Transverse colon (tissue), 4 donors: ENCODE measurements around the gene USP13. TPM values are rescaled to one million over a fixed set of nuclear protein-coding genes. Genes with fewer than 3 reads are reported as not detected.
"Not testable (repeated sequence)": the region's sequence is repeated elsewhere in the genome, so short reads cannot be mapped to it uniquely, and the experiment has no call there.

Source experiments
- DNase-seq: peaks from one replicate; pipeline ENCODE4 v3.0.0-alpha.2; 2019
- H3K27ac ChIP-seq, 4 donors: fragments of 200-600 bp; sonication (generic); 2 replicates each; pipeline ENCODE4 v1.5.1; 2016 to 2018; ENCODE audit warnings: inconsistent platforms in 4 of 4
- H3K27me3 ChIP-seq: fragments of 200-600 bp; sonication (generic); 2 replicates; pipeline ENCODE4 v1.5.1; 2017; ENCODE audit warnings: inconsistent platforms
- H3K36me3 ChIP-seq, 4 donors: fragments of 200-600 bp; sonication (generic); 2 replicates each; pipeline ENCODE4 v1.5.1; 2017 to 2019; ENCODE audit warnings: inconsistent platforms in 4 of 4
- H3K4me1 ChIP-seq, 4 donors: fragments of 200-600 bp; sonication (generic); 2 replicates each; pipeline ENCODE4 v1.5.1; 2017 to 2020; ENCODE audit warnings: inconsistent platforms in 4 of 4
- H3K4me3 ChIP-seq, 4 donors: fragments of 200-600 bp; sonication (generic); 1 replicate in 1 of 4; 2 replicates in 3 of 4; pipeline versions ENCODE4 v1.5.1 to v1.6.1; 2017 to 2019; ENCODE audit warnings: inconsistent platforms in 4 of 4
- H3K9me3 ChIP-seq, 2 donors: fragments of 200-600 bp; sonication (generic); 2 replicates each; pipeline ENCODE4 v1.5.1; 2017 to 2019; ENCODE audit warnings: inconsistent platforms in 2 of 2
- EP300 ChIP-seq: sonication (generic); formaldehyde crosslinking; IDR thresholded peaks from one replicate; pipeline ENCODE4 v1.6.1; 2017; ENCODE audit warnings: antibody characterized with exemption, low read depth
- POLR2A ChIP-seq: fragments of 450-650 bp; IDR thresholded peaks from one replicate; pipeline ENCODE4 v1.6.1; 2016; ENCODE audit warnings: antibody characterized with exemption, mild to moderate bottlenecking, moderate library complexity
- POLR2AphosphoS5 ChIP-seq, 3 donors: sonication (generic); formaldehyde crosslinking; IDR thresholded peaks; one replicate each; pipeline ENCODE4 v1.6.1; 2016; ENCODE audit warnings: antibody characterized with exemption in 3 of 3
- whole genome bisulfite sequencing, 2 donors: methylation state at CpG; one replicate each; pipeline ENCODE4 v1.1.5; 2018; ENCODE audit warnings: low coverage in 1 of 2; 5-methylcytosine and 5-hydroxymethylcytosine counted together
- in situ Hi-C, 4 donors: fragments of 200-750 bp; cut with MboI; loops; one replicate each; pipeline versions ENCODE4 v1.15.0 to v1.15.1; 2017; ENCODE audit warnings: low sequenced_read_pairs in 3 of 4, low pct_ligation_motif_present in 1 of 4, low pct_unique_long_range_greater_than_20kb in 1 of 4
- intact Hi-C: fragments of 100-400 bp; cut with DNase I; formaldehyde crosslinking; loops from one replicate; pipeline ENCODE4 v1.15.1; 2023; ENCODE audit warnings: low total_unique reads
- total RNA-seq, 4 donors: library from RNA; depleted of rRNA; stranded (reverse); fragments of >200 nt; gene quantifications; one replicate each; pipeline ENCODE4 v1.1.0, GENCODE V29; 2016
- TF ChIP-seq, protein P1 (sequence below), 5 experiments: fragments of 200-600 bp in 3 of 5; fragments of 450-650 bp in 2 of 5; sonication (generic) in 3 of 5; IDR thresholded peaks; 1 replicate in 2 of 5; 2 replicates in 3 of 5; pipeline ENCODE4 v1.5.1; 2016 to 2017; ENCODE audit warnings: antibody characterized with exemption in 5 of 5, inconsistent platforms in 3 of 5, mild to moderate bottlenecking in 2 of 5, moderate library complexity in 1 of 5

The USP13 gene
- total RNA-seq, 4 donors from 2014 or later: 2.0 to 3.7 (median 2.7) TPM

DNA sequence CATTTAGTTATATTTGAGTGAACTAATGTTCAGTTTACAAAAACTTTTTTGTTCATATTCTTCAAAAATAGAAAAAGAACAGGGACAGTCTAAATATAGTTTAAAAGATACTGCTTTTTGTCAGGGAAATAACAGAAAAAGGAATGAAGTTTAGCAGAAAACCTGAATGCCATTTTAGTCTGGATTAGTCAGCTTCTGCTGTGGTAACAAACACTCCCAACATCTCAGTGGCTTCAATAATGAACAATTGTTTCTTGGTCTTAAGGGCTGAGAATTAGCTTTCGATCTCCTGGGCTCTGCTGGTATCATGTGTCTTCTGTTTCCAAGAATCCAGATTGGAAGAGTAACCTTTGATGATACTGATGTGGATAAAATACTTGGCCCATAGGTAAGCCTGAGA is 12.4 kb upstream of the USP13 start:
- WGBS, 2 donors: 92 to 100% methylated on average over 1 of the region's 1 CpG
- no peaks in the 10 kb centered on the region for H3K36me3 ChIP-seq
- H3K27me3 ChIP-seq: no peaks in the 10 kb centered on the region
- no peak for TF ChIP-seq EP300
- no peak for TF ChIP-seq POLR2AphosphoS5 (IDR thresholded peaks at IDR 0.05)
- TF ChIP-seq, protein P1, sequence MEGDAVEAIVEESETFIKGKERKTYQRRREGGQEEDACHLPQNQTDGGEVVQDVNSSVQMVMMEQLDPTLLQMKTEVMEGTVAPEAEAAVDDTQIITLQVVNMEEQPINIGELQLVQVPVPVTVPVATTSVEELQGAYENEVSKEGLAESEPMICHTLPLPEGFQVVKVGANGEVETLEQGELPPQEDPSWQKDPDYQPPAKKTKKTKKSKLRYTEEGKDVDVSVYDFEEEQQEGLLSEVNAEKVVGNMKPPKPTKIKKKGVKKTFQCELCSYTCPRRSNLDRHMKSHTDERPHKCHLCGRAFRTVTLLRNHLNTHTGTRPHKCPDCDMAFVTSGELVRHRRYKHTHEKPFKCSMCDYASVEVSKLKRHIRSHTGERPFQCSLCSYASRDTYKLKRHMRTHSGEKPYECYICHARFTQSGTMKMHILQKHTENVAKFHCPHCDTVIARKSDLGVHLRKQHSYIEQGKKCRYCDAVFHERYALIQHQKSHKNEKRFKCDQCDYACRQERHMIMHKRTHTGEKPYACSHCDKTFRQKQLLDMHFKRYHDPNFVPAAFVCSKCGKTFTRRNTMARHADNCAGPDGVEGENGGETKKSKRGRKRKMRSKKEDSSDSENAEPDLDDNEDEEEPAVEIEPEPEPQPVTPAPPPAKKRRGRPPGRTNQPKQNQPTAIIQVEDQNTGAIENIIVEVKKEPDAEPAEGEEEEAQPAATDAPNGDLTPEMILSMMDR (IDR thresholded peaks at IDR 0.05): no peak
- no peak for TF ChIP-seq POLR2A
- in situ Hi-C loops: no loop called here
- no peak overlapping the region for H3K27ac ChIP-seq
- no peak for DNase-seq
- H3K4me1 ChIP-seq: peaks cover 0 to 2% (median 0%) of the 10 kb centered on the region in 4 donors
- no peaks in the 10 kb centered on the region for H3K9me3 ChIP-seq
- intact Hi-C loops: no loop called here
- no peak overlapping the region for H3K4me3 ChIP-seq

DNA sequence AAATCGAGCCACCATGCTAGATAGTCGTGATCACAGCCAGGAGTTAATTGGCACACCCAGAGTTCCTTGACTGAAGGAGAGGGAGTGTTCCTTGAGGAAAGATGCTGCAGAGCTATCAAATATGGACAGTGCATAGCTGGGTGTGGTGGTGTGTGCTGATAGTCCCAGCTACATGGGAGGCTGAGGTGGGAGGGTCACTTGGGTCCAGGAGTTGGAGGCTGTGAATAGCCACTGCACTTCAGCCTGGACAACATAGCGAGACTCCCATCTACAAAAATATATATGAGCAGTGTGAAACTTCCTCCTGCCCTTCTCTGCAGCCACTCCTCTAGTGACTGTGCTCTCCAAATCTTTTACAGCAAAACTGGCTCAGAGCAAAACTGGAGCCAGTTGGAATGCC is 10.0 kb upstream of the USP13 start:
- in situ Hi-C loops (no loop called here), intact Hi-C loops (no loop called here)
- 77 to 100% methylated on average over 1 to 3 of the region's 3 CpGs for WGBS, 2 donors
- no peaks in the 10 kb centered on the region for H3K36me3 ChIP-seq
- no peak for TF ChIP-seq POLR2A
- no peak for TF ChIP-seq EP300
- TF ChIP-seq, protein P1 (IDR thresholded peaks at IDR 0.05): no peak
- TF ChIP-seq POLR2AphosphoS5 (IDR thresholded peaks at IDR 0.05): no peak
- H3K27me3 ChIP-seq: no peaks in the 10 kb centered on the region
- peaks cover 0 to 2% (median 0%) of the 10 kb centered on the region in 4 donors for H3K4me1 ChIP-seq
- no peak overlapping the region for H3K27ac ChIP-seq
- no peaks in the 10 kb centered on the region for H3K9me3 ChIP-seq
- no peak for DNase-seq
- no peak overlapping the region for H3K4me3 ChIP-seq

DNA sequence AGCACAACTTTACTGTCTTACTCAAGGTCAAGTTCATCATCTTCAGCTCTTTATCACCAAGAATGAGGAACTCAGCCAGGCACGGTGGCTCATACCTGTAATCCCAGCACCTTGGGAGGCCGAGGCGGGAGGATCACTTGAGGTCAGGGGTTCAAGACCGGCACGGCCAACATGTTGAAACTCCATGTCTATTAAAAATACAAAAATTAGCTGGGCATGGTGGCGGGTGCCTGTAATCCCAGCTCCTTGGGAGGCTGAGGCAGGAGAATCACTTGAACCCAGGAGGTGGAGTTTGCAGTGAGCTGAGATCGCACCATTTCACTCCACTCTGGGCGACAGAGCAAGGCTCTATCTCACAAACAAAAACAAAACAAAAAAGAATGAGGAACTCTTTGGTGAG is 9.0 kb upstream of the USP13 start:
- H3K4me1 ChIP-seq, H3K36me3 ChIP-seq, H3K9me3 ChIP-seq, DNase-seq, H3K27me3 ChIP-seq, H3K4me3 ChIP-seq, intact Hi-C loops, in situ Hi-C loops, H3K27ac ChIP-seq: not testable (repeated sequence)
- 91% methylated on average over 3 to 8 of the region's 8 CpGs for WGBS, 2 donors

DNA sequence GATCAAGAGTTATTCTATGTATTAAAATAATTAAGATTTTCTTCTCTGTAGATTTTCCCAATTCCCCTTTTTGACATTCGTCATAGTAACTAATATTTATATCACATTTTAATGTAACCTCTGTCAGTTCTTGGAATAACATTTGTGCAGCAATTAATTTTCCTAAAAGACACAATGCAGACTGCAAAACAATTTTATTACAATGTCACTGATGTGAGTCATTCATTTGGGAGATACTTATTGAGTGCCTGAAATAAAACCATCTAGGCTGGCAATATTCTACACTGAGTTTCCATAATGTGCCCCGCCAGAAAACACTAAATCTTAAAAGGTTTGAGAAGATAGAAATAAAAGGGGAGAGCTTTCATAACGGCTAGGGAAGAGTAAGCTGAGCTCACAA is 6.7 kb upstream of the USP13 start:
- Histone ChIP-seq H3K4me3 (no peak overlapping the region), H3K9me3 (no peaks in the 10 kb centered on the region), H3K27me3 (no peaks in the 10 kb centered on the region), H3K36me3 (no peaks in the 10 kb centered on the region), H3K27ac (no peak overlapping the region), H3K4me1 (peaks cover 0 to 2% (median 0%) of the 10 kb centered on the region in 4 donors)
- no peak for DNase-seq
- 79 to 86% methylated on average over 3 of the region's 3 CpGs for WGBS, 2 donors
- TF ChIP-seq, protein P1 (IDR thresholded peaks at IDR 0.05): no peak
- no peak for TF ChIP-seq POLR2AphosphoS5 (IDR thresholded peaks at IDR 0.05)
- TF ChIP-seq POLR2A: no peak
- no peak for TF ChIP-seq EP300
- intact Hi-C loops: no loop called here
- in situ Hi-C loops: no loop called here
